Neural cell (in vitro differentiated cells): ENCODE results near the gene FSIP1.

Experiments
- EP300 ChIP-seq: fragments of 450-650 bp; conservative IDR thresholded peaks from 2 replicates; pipeline ENCODE4 v1.6.1; 2014; ENCODE audit warnings: antibody characterized with exemption, mild to moderate bottlenecking, moderate library complexity; ENCODE audit not compliant: poor library complexity, severe bottlenecking
- EZH2 ChIP-seq: fragments of 200-600, 300-800 bp; shearing (Covaris generic), sonication (generic); IDR thresholded peaks from 2 replicates; pipeline ENCODE4 v1.6.1; 2014; ENCODE audit warnings: antibody characterized with exemption, low read length, borderline replicate concordance, mild to moderate bottlenecking; ENCODE audit not compliant: insufficient read depth, poor library complexity, severe bottlenecking
- POLR2AphosphoS5 ChIP-seq: IDR thresholded peaks from 2 replicates; pipeline ENCODE4 v1.6.1; 2012
- RAD21 ChIP-seq: fragments of 450-650 bp; conservative IDR thresholded peaks from 2 replicates; pipeline ENCODE4 v1.6.1; 2014; ENCODE audit warnings: antibody characterized with exemption, mild to moderate bottlenecking, moderate library complexity
- TF ChIP-seq, protein P1 (sequence below): fragments of 450-650 bp; IDR thresholded peaks from 2 replicates; pipeline ENCODE4 v1.5.1; 2014; ENCODE audit warnings: antibody characterized with exemption, mild to moderate bottlenecking, moderate library complexity; ENCODE audit not compliant: poor library complexity, severe bottlenecking

DNA sequence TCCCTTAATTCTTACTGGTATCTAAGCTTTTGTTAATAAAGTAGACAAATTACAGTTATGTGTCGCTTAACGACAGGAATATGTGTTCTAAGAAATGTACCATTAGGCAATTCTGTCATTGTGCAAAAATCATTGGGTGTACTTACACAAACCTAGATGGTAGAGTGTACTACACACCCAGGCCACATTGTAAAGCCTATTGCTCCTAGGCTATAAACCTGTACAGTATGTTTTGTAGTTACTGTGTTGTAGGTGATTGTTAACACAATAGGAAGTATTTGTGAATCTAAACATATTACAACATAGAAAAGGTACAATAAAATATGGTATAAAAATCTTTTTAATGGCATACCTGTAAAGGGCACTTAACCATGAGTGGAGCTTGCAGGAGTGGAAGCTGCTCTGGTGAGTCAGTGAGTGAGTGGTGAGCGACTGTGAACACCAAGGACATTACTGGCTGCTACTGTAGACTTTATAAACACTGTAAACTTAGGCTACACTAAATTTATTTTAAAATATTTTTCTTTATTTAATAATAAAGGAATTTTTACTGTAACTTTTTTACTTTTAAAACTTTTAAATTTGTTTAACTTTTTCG, 47.4 kb downstream of the FSIP1 start:
- TF ChIP-seq, protein P1, sequence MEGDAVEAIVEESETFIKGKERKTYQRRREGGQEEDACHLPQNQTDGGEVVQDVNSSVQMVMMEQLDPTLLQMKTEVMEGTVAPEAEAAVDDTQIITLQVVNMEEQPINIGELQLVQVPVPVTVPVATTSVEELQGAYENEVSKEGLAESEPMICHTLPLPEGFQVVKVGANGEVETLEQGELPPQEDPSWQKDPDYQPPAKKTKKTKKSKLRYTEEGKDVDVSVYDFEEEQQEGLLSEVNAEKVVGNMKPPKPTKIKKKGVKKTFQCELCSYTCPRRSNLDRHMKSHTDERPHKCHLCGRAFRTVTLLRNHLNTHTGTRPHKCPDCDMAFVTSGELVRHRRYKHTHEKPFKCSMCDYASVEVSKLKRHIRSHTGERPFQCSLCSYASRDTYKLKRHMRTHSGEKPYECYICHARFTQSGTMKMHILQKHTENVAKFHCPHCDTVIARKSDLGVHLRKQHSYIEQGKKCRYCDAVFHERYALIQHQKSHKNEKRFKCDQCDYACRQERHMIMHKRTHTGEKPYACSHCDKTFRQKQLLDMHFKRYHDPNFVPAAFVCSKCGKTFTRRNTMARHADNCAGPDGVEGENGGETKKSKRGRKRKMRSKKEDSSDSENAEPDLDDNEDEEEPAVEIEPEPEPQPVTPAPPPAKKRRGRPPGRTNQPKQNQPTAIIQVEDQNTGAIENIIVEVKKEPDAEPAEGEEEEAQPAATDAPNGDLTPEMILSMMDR = no peak
- no peak for TF ChIP-seq POLR2AphosphoS5
- no peak for TF ChIP-seq EZH2
- TF ChIP-seq RAD21 = no peak
- no peak for TF ChIP-seq EP300
